MM.1S (cell line): ENCODE measurements around the gene GPR173.

Experiments
- DNase-seq: peaks from one replicate; pipeline ENCODE4 v3.0.0-alpha.2; 2015
- H2AFZ ChIP-seq: fragments of 300-600 bp; sonication (generic); 2 replicates; pipeline ENCODE4 v1.6.0; 2016; ENCODE audit warnings: antibody characterized with exemption, low read length
- H3F3A ChIP-seq: fragments of 300-600 bp; sonication (generic); 2 replicates; pipeline ENCODE4 v1.6.1; 2016; ENCODE audit warnings: mild to moderate bottlenecking, antibody characterized with exemption, low read length, moderate library complexity, mixed read lengths; ENCODE audit not compliant: insufficient read depth
- H3K27ac ChIP-seq: fragments of 300-600 bp; sonication (generic); 2 replicates; pipeline ENCODE4 v1.5.1; 2016; ENCODE audit warnings: mild to moderate bottlenecking, low read length
- H3K27me3 ChIP-seq: fragments of 300-600 bp; sonication (generic); replicated peaks from 2 replicates; pipeline ENCODE4 v1.6.0; 2016; ENCODE audit warnings: low read length; ENCODE audit not compliant: insufficient read depth
- H3K36me3 ChIP-seq: fragments of 300-600 bp; sonication (generic); replicated peaks from 2 replicates; pipeline ENCODE4 v1.6.1; 2016; ENCODE audit warnings: mild to moderate bottlenecking, low read length, mixed read lengths; ENCODE audit not compliant: insufficient read depth
- H3K4me1 ChIP-seq: fragments of 300-600 bp; sonication (generic); 2 replicates; pipeline ENCODE4 v1.6.1; 2016; ENCODE audit warnings: low read length, mixed read lengths
- H3K4me2 ChIP-seq: fragments of 300-600 bp; sonication (generic); 2 replicates; pipeline ENCODE4 v1.6.0; 2016; ENCODE audit warnings: low read depth, low read length
- H3K4me3 ChIP-seq: fragments of 300-600 bp; sonication (generic); 2 replicates; pipeline ENCODE4 v1.5.1; 2016; ENCODE audit warnings: low read length, mixed read lengths
- H3K79me2 ChIP-seq: fragments of 300-600 bp; sonication (generic); 2 replicates; pipeline ENCODE4 v1.6.1; 2016; ENCODE audit warnings: mixed run types, low read length, mixed read lengths
- H3K9ac ChIP-seq: fragments of 300-600 bp; sonication (generic); 2 replicates; pipeline ENCODE4 v1.6.1; 2016; ENCODE audit warnings: low read length, mixed read lengths
- H3K9me2 ChIP-seq: fragments of 300-600 bp; sonication (generic); replicated peaks from 2 replicates; pipeline ENCODE4 v1.6.1; 2016; ENCODE audit warnings: mild to moderate bottlenecking, low read length, mixed read lengths; ENCODE audit not compliant: insufficient read depth
- H3K9me3 ChIP-seq: fragments of 300-600 bp; sonication (generic); replicated peaks from 2 replicates; pipeline ENCODE4 v1.6.1; 2016; ENCODE audit warnings: mild to moderate bottlenecking, low read length, mixed read lengths; ENCODE audit not compliant: insufficient read depth
- H4K20me1 ChIP-seq: fragments of 300-600 bp; sonication (generic); 2 replicates; pipeline ENCODE4 v1.6.1; 2016; ENCODE audit warnings: mild to moderate bottlenecking, low read length, moderate library complexity, mixed read lengths; ENCODE audit not compliant: insufficient read depth
- EZH2 ChIP-seq: fragments of 300-600 bp; sonication (generic); optimal IDR thresholded peaks from 2 replicates; pipeline ENCODE3; 2017; ENCODE audit warnings: low read depth, mild to moderate bottlenecking, antibody characterized with exemption, low read length, mixed read lengths
- EZH2phosphoT487 ChIP-seq: fragments of 300-600 bp; sonication (generic); IDR thresholded peaks from 2 replicates; pipeline ENCODE4 v1.6.1; 2018; ENCODE audit warnings: antibody characterized with exemption, low read length
- TF ChIP-seq, protein P1 (sequence below): fragments of 300-600 bp; sonication (generic); IDR thresholded peaks from 2 replicates; pipeline ENCODE4 v1.5.1; 2016; ENCODE audit warnings: antibody characterized with exemption, low read length, mixed read lengths

The GPR173 gene

DNA sequence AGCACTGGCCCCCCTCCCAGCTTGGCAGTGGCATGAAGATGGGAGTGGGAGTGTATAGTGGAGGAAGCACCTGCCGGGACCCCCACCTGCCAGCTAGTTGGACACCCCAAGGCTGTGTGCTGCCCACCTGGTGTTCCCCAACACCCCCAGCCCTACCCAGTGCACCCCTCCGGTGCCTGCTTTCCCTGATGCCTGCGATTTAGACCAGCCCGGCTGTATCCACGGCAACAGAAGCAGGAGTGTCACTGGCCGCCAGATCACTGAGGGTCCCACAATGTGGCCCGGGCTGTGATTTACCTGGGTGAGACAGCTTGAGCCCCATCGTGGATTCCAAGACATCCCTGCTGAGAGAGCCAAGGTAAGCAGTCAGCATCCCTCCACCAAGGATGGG, 533 bp downstream of the GPR173 start:
- H3K79me2 ChIP-seq = no peaks in the 10 kb centered on the region
- no peaks in the 10 kb centered on the region for H3F3A ChIP-seq
- no peak overlapping the region for H2AFZ ChIP-seq
- no peaks in the 10 kb centered on the region for H3K9me2 ChIP-seq
- H4K20me1 ChIP-seq = no peaks in the 10 kb centered on the region
- no peaks in the 10 kb centered on the region for H3K36me3 ChIP-seq
- H3K4me2 ChIP-seq = no peak overlapping the region
- TF ChIP-seq, protein P1, sequence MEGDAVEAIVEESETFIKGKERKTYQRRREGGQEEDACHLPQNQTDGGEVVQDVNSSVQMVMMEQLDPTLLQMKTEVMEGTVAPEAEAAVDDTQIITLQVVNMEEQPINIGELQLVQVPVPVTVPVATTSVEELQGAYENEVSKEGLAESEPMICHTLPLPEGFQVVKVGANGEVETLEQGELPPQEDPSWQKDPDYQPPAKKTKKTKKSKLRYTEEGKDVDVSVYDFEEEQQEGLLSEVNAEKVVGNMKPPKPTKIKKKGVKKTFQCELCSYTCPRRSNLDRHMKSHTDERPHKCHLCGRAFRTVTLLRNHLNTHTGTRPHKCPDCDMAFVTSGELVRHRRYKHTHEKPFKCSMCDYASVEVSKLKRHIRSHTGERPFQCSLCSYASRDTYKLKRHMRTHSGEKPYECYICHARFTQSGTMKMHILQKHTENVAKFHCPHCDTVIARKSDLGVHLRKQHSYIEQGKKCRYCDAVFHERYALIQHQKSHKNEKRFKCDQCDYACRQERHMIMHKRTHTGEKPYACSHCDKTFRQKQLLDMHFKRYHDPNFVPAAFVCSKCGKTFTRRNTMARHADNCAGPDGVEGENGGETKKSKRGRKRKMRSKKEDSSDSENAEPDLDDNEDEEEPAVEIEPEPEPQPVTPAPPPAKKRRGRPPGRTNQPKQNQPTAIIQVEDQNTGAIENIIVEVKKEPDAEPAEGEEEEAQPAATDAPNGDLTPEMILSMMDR = no peak
- no peak overlapping the region for H3K9ac ChIP-seq
- no peaks in the 10 kb centered on the region for H3K9me3 ChIP-seq
- H3K27ac ChIP-seq = no peak overlapping the region
- no peak for DNase-seq
- H3K4me1 ChIP-seq = no peaks in the 10 kb centered on the region
- H3K27me3 ChIP-seq = no peaks in the 10 kb centered on the region
- H3K4me3 ChIP-seq = no peak overlapping the region

DNA sequence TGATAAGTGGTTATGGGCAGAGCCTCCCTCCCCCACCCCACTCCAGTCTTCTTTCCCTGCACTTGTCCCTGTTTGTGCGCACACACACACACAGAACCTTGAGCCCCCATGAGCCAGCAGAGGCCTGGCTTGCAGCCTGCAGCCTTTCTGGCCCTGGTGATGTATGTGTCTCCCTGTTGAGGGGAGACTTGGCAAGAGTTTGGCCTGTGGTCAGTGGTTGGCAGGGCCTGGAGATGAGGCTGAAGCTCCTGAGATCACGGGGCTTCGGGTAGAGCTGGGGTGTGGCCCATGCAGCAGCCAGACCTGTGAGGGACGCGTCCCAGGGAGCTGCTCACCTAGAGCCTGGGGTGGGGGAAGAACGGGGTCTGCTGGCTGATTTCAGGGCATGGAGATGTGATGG, 2.3 kb downstream of the GPR173 start:
- Histone ChIP-seq H3K36me3 (no peaks in the 10 kb centered on the region), H3K27ac (no peak overlapping the region), H3F3A (no peaks in the 10 kb centered on the region), H3K4me3 (no peak overlapping the region), H3K9me3 (no peaks in the 10 kb centered on the region), H3K4me1 (no peaks in the 10 kb centered on the region), H3K79me2 (no peaks in the 10 kb centered on the region), H3K27me3 (no peaks in the 10 kb centered on the region), H2AFZ (no peak overlapping the region), H3K9ac (no peak overlapping the region), H3K9me2 (no peaks in the 10 kb centered on the region), H3K4me2 (no peak overlapping the region), H4K20me1 (no peaks in the 10 kb centered on the region)
- TF ChIP-seq EZH2phosphoT487 (no peak), EZH2 (no peak)
- TF ChIP-seq, protein P1 = no peak
- DNase-seq = no peak

DNA sequence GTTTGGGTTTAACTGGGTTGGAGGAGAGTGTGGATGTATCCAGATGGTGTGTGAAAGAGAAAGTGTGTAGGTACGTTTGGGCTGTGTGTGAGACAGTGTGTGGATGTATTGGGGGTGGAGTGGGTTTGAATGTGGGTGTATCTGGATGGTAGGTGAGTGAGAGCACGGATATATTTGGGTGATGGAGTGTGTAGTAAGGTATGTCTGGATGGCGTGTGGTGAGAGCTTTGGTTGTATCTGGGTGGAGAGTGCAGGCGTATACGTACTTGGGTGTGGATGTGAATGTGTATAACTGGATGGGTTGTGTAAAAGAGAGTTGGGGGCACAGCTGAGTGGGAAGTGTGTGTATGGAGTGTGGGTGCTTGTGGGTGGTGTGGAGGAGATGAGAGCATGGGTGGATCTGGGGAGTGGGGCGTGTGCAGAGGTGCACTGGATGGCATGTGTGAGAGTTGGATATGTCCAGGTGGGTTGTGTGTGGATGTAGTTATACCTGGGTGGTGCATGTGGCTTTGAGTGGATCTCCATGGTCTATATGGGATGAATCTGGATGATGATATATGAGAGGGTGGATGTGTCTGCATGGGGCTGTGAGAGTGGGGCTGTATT, 6.8 kb downstream of the GPR173 start:
- Histone ChIP-seq H3K9me3 (no peaks in the 10 kb centered on the region), H3K4me3 (no peak overlapping the region)
- DNase-seq = no peak

More for the DNA sequence above, 6.8 kb downstream of the GPR173 start:
- TF ChIP-seq, protein P1 = no peak
- TF ChIP-seq EZH2phosphoT487 (no peak), EZH2 (no peak)
- no peaks in the 10 kb centered on the region for H3K9me2 ChIP-seq
- no peak overlapping the region for H3K4me2 ChIP-seq
- no peak overlapping the region for H2AFZ ChIP-seq
- H3F3A ChIP-seq = no peaks in the 10 kb centered on the region
- no peaks in the 10 kb centered on the region for H4K20me1 ChIP-seq
- no peak overlapping the region for H3K27ac ChIP-seq
- H3K27me3 ChIP-seq = no peaks in the 10 kb centered on the region
- H3K79me2 ChIP-seq = no peaks in the 10 kb centered on the region
- no peak overlapping the region for H3K9ac ChIP-seq
- no peaks in the 10 kb centered on the region for H3K4me1 ChIP-seq
- H3K36me3 ChIP-seq = no peaks in the 10 kb centered on the region
